HepG2 (cell line): ENCODE measurements around the gene PDE6C. TPM values are rescaled to one million over a fixed set of nuclear protein-coding genes. Genes with fewer than 3 reads are reported as not detected.

Source experiments
- AHDC1 ChIP-seq: sonication (generic); formaldehyde crosslinking; IDR thresholded peaks from 2 replicates; pipeline ENCODE4 v1.5.1; 2020; ENCODE audit warnings: mild to moderate bottlenecking, missing genetic modification reagents, borderline replicate concordance
- AKNA ChIP-seq: sonication (generic); formaldehyde crosslinking; IDR thresholded peaks from 2 replicates; pipeline ENCODE4 v1.4.0; 2020; ENCODE audit warnings: missing genetic modification reagents, borderline replicate concordance
- ATF6 ChIP-seq: sonication (generic); formaldehyde crosslinking; conservative IDR thresholded peaks from 2 replicates; pipeline ENCODE4 v1.4.0; 2020; ENCODE audit warnings: missing genetic modification reagents
- BORCS8-MEF2B ChIP-seq: sonication (generic); formaldehyde crosslinking; IDR thresholded peaks from 2 replicates; pipeline ENCODE4 v1.8.0; 2022; ENCODE audit warnings: mild to moderate bottlenecking, missing genetic modification reagents
- DZIP1 ChIP-seq: sonication (generic); formaldehyde crosslinking; IDR thresholded peaks from 2 replicates; pipeline ENCODE4 v1.5.0; 2020; ENCODE audit warnings: mild to moderate bottlenecking, missing genetic modification reagents
- ETV6 ChIP-seq: sonication (generic); formaldehyde crosslinking; conservative IDR thresholded peaks from 2 replicates; pipeline ENCODE4 v1.4.0; 2020; ENCODE audit warnings: missing genetic modification reagents
- FOXJ3 ChIP-seq: sonication (generic); formaldehyde crosslinking; IDR thresholded peaks from 2 replicates; pipeline ENCODE4 v1.4.0; 2020; ENCODE audit warnings: missing genetic modification reagents, mild to moderate bottlenecking, borderline replicate concordance
- NONO ChIP-seq, 2 experiments: fragments of 450-650 bp in 1 of 2; sonication (generic) in 1 of 2; formaldehyde crosslinking in 1 of 2; IDR thresholded peaks in 1 of 2; conservative IDR thresholded peaks in 1 of 2; 2 replicates each; pipeline versions ENCODE4 v1.6.1 to v1.8.0; 2017 to 2022; ENCODE audit warnings: mild to moderate bottlenecking in 1 of 2, missing genetic modification reagents in 1 of 2, moderate library complexity in 1 of 2
- PBX2 ChIP-seq: IDR thresholded peaks from 2 replicates; pipeline ENCODE4 v1.6.1; 2016; ENCODE audit warnings: control low read depth
- ZNF343 ChIP-seq: sonication (generic); formaldehyde crosslinking; IDR thresholded peaks from 2 replicates; pipeline ENCODE4 v1.4.0; 2020; ENCODE audit warnings: mild to moderate bottlenecking, missing genetic modification reagents
- polyA plus RNA-seq, 8 experiments: library from polyadenylated mRNA; depleted of rRNA in 3 of 8; stranded (reverse) in 7 of 8; unstranded in 1 of 8; fragments of >200 nt; fragmentation: Illumina TruSeq in 4 of 8; extraction: Trizol in 4 of 8; gene quantifications; 2 replicates each; pipeline versions ENCODE4 v1.2.1 to v1.2.3, GENCODE V29; 2011 to 2016; ENCODE audit warnings: low read depth in 4 of 8, missing spikeins in 1 of 8, mixed read lengths in 1 of 8; ENCODE audit not compliant: insufficient read depth in 1 of 8
- total RNA-seq, 5 experiments: library from RNA; depleted of rRNA; stranded (reverse); fragments of >200 nt; fragmentation: Illumina TruSeq; extraction: Trizol; gene quantifications; 2 replicates each; pipeline ENCODE4 v1.2.3, GENCODE V29; 2016; ENCODE audit warnings: low read depth in 1 of 5

The PDE6C gene
- total and polyA plus RNA-seq, 2 of the 13 experiments (the other 11 are each of a cell fraction or from before 2014, with no cell fraction given), result 0.64 TPM; not detected in 1

- TF ChIP-seq AKNA (CRISPR knock-in tag), result peak; percentile 75; the same call in 1 of the 2 replicates
- no peak for TF ChIP-seq ZNF343
- peak; percentile 89; the same call in 1 of the 2 replicates for TF ChIP-seq ATF6 (CRISPR knock-in tag)
- no peak for TF ChIP-seq DZIP1 (CRISPR knock-in tag)
- TF ChIP-seq ETV6 (CRISPR knock-in tag), result no peak
- no peak for TF ChIP-seq FOXJ3 (CRISPR knock-in tag)
- peak; percentile 65; the same call in 1 of the 2 replicates for TF ChIP-seq AHDC1
- no peak for TF ChIP-seq NONO (IDR thresholded peaks at IDR 0.05)
- TF ChIP-seq NONO (CRISPR knock-in tag; conservative IDR thresholded peaks at IDR 0.05), result peak; percentile 98
- TF ChIP-seq PBX2 (CRISPR knock-in tag), result no peak
- peak; percentile 87 for TF ChIP-seq BORCS8-MEF2B (CRISPR knock-in tag)
Observed at GRCh38 chr10:93702210-93703001, 90.1 kb downstream of the PDE6C start, which contains the start of gene FRA10AC1 (continued).
